ENCODE data around the gene L1TD1. TPM values are rescaled to one million over a fixed set of nuclear protein-coding genes. Genes with fewer than 3 reads are reported as not detected.
"Not testable (repeated sequence)": the region's sequence is repeated elsewhere in the genome, so short reads cannot be mapped to it uniquely, and the experiment has no call there.

Gene L1TD1
- total RNA-seq, 1 donor = not detected

- no peak for DNase-seq (ENCODE audit: low read depth in 2 of 3, low spot score in 2 of 3)
Measured at GRCh38 chr1:62198069-62198780, 3.6 kb downstream of the L1TD1 start.

- DNase-seq (ENCODE audit: low read depth in 2 of 3, low spot score in 2 of 3) = no peak
Measured at GRCh38 chr1:62198781-62199125, 4.1 kb downstream of the L1TD1 start.

GRCh38 chr1:62207187-62207586 is 12.5 kb downstream of the L1TD1 start:
- no peak for DNase-seq (ENCODE audit: low read depth in 2 of 3, low spot score in 2 of 3)

GRCh38 chr1:62208087-62208486 is 13.4 kb downstream of the L1TD1 start:
- DNase-seq (ENCODE audit: low read depth in 2 of 3, low spot score in 2 of 3) = no peak

GRCh38 chr1:62208970-62209369 is 14.3 kb downstream of the L1TD1 start:
- DNase-seq (ENCODE audit: low read depth in 2 of 3, low spot score in 2 of 3) = no peak

- DNase-seq (ENCODE audit: low read depth in 2 of 3, low spot score in 2 of 3) = no peak
Measured at GRCh38 chr1:62209931-62210595, 15.4 kb downstream of the L1TD1 start.

GRCh38 chr1:62210960-62211359 is 16.3 kb downstream of the L1TD1 start:
- DNase-seq (ENCODE audit: low read depth in 2 of 3, low spot score in 2 of 3) = no peak

GRCh38 chr1:62212411-62212810 is 17.8 kb downstream of the L1TD1 start:
- no peak for DNase-seq (ENCODE audit: low read depth in 2 of 3, low spot score in 2 of 3)

GRCh38 chr1:62213075-62213914 is 18.6 kb downstream of the L1TD1 start:
- no peak for DNase-seq (ENCODE audit: low read depth in 2 of 3, low spot score in 2 of 3)

- no peak for DNase-seq (ENCODE audit: low read depth in 2 of 3, low spot score in 2 of 3)
Measured at GRCh38 chr1:62218604-62219003, 24.0 kb downstream of the L1TD1 start.

GRCh38 chr1:62220456-62220855 is 25.8 kb downstream of the L1TD1 start:
- DNase-seq (ENCODE audit: low read depth in 2 of 3, low spot score in 2 of 3) = not testable (repeated sequence)

- no peak for DNase-seq (ENCODE audit: low read depth in 2 of 3, low spot score in 2 of 3)
Measured at GRCh38 chr1:62221171-62221570, 26.5 kb downstream of the L1TD1 start.

GRCh38 chr1:62222321-62222720 is 27.7 kb downstream of the L1TD1 start:
- no peak for DNase-seq (ENCODE audit: low read depth in 2 of 3, low spot score in 2 of 3)

GRCh38 chr1:62224182-62224581 is 29.5 kb downstream of the L1TD1 start:
- no peak for DNase-seq (ENCODE audit: low read depth in 2 of 3, low spot score in 2 of 3)

- DNase-seq (ENCODE audit: low read depth in 2 of 3, low spot score in 2 of 3) = no peak
Measured at GRCh38 chr1:62227496-62227895, 32.8 kb downstream of the L1TD1 start.

- DNase-seq (ENCODE audit: low read depth in 2 of 3, low spot score in 2 of 3) = no peak
Measured at GRCh38 chr1:62228136-62228882, 33.7 kb downstream of the L1TD1 start.

- no peak for DNase-seq (ENCODE audit: low read depth in 2 of 3, low spot score in 2 of 3)
Measured at GRCh38 chr1:62228883-62229187, 34.2 kb downstream of the L1TD1 start.

- no peak for DNase-seq (ENCODE audit: low read depth in 2 of 3, low spot score in 2 of 3)
Measured at GRCh38 chr1:62229468-62229867, 34.8 kb downstream of the L1TD1 start.

- DNase-seq (ENCODE audit: low read depth in 2 of 3, low spot score in 2 of 3) = no peak
Measured at GRCh38 chr1:62229932-62230331, 35.3 kb downstream of the L1TD1 start.

- DNase-seq (ENCODE audit: low read depth in 2 of 3, low spot score in 2 of 3) = no peak
Measured at GRCh38 chr1:62230718-62231117, 36.1 kb downstream of the L1TD1 start.

GRCh38 chr1:62232871-62233278 is 38.2 kb downstream of the L1TD1 start:
- DNase-seq (ENCODE audit: low read depth in 2 of 3, low spot score in 2 of 3) = no peak
